Activated CD8-positive, alpha-beta memory T cell treated with anti-CD3 and anti-CD28 coated beads, Interleukin-2, amount 50 U/mL, for 1 hour (primary cell): ENCODE data around the gene MAGI1.

Experiments used
- DNase-seq: peaks from one replicate; pipeline ENCODE4 v3.0.0-alpha.2; 2020; ENCODE audit errors: extremely low read depth

Gene MAGI1

GRCh38 chr3:65322910-65323309, 715.8 kb downstream of the MAGI1 start:
- DNase-seq, result no peak

- DNase-seq, result no peak
These were observed 720.5 kb downstream of the MAGI1 start for GRCh38 chr3:65318231-65318630.

GRCh38 chr3:65314916-65315315, 723.8 kb downstream of the MAGI1 start:
- no peak for DNase-seq

GRCh38 chr3:65314269-65314668, 724.4 kb downstream of the MAGI1 start:
- DNase-seq, result no peak

DNA sequence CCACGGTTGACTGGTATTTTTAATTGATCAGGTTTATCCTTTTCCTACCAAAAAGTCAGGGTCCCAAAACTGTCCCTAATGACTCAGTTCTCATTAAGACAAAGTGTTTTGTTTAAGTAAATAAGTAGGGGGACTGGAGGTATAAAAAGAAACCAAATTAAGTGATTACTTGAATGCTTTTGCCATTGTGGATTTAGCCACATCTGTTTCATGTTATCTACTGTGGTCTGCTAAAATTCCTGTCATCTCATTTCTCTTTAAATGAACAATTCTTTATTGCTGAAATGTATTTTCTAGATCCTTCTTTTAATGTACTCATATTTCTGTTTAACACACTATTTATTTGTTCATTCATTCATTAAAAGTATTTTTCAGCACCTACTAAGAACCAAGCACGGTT, 725.1 kb downstream of the MAGI1 start:
- no peak for DNase-seq

DNA sequence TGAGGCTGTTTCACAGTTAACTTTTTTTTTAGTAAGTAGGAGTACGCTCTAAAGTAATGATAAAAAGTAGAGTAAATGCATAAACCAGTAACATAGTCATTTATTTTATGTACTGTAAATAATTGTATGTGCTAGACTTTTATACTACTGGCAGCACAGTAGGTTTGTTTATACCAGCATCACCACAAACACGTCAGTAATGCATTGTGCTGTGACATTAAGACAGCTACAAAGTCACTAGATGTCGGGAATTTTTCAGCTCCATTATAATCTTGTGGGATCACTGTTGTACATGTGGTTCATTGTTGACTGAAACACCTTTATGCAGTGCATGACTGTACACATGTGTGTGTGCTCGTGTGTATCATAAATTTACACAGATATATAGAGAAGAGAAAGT, 732.9 kb downstream of the MAGI1 start:
- no peak for DNase-seq
